Naive thymus-derived CD4-positive, alpha-beta T cell (primary cell): ENCODE data around the gene TMEM120A. TPM values are rescaled to one million over a fixed set of nuclear protein-coding genes. Genes with fewer than 3 reads are reported as not detected.
A peak's percentile ranks its signal among the peaks of the same experiment; 100 is the strongest.

ENCODE experiments used
- ATAC-seq: fragments of 150-1000 bp; cut with Tn5 transposase; 2 replicates; pipeline ENCODE4 v1.10.0; 2021; ENCODE audit warnings: mild to moderate bottlenecking, moderate library complexity
- CTCF ChIA-PET: fragments of 350-600 bp; sonication (Branson Sonifier 250); formaldehyde crosslinking; loops from one replicate; lab custom pipeline; 2021; ENCODE audit warnings: antibody characterized with exemption; lab: Charles Lee
- POLR2A ChIA-PET: fragments of 350-600 bp; sonication (Branson Sonifier 250); formaldehyde crosslinking; loops from one replicate; lab custom pipeline; 2021; ENCODE audit warnings: antibody characterized with exemption, inconsistent platforms; lab: Charles Lee
- DNase-seq, 9 donors: peaks; one replicate each; pipeline versions ENCODE4 v3.0.0 to v3.0.0-alpha.2; 2020 to 2022; ENCODE audit warnings: mixed read lengths in 1 of 9
- H3K27ac ChIP-seq: one replicate; pipeline ENCODE4 v1.7.0; 2013; ENCODE audit warnings: mild to moderate bottlenecking, low read depth, low read length, moderate library complexity
- H3K27me3 ChIP-seq, 2 donors: one replicate each; pipeline ENCODE4 v1.7.0; 2013; ENCODE audit warnings: low read length in 2 of 2, mild to moderate bottlenecking in 2 of 2, moderate library complexity in 2 of 2; ENCODE audit not compliant: control insufficient read depth in 2 of 2, insufficient read depth in 2 of 2
- H3K36me3 ChIP-seq, 3 experiments: 1 replicate in 2 of 3; 2 replicates in 1 of 3; pipeline ENCODE4 v1.7.0; 2013; ENCODE audit warnings: low read length in 3 of 3, mild to moderate bottlenecking in 3 of 3, moderate library complexity in 1 of 3; ENCODE audit not compliant: insufficient read depth in 3 of 3, control insufficient read depth in 2 of 3
- H3K4me1 ChIP-seq, 2 donors: one replicate each; pipeline ENCODE4 v1.7.0; 2013; ENCODE audit warnings: low read length in 2 of 2, mild to moderate bottlenecking in 2 of 2, moderate library complexity in 1 of 2; ENCODE audit not compliant: control insufficient read depth in 2 of 2, insufficient read depth in 2 of 2
- H3K4me3 ChIP-seq: 2 replicates; pipeline ENCODE4 v1.7.0; 2013; ENCODE audit warnings: mild to moderate bottlenecking, low read length
- H3K9me3 ChIP-seq, 3 experiments: 1 replicate in 2 of 3; 2 replicates in 1 of 3; pipeline ENCODE4 v1.7.0; 2013; ENCODE audit warnings: low read length in 3 of 3; ENCODE audit not compliant: control insufficient read depth in 2 of 3
- H3K27ac Mint-ChIP-seq, 9 donors: one replicate each; pipeline ENCODE4 v1.8.0; 2020 to 2022; ENCODE audit warnings: mixed read lengths in 9 of 9, mild to moderate bottlenecking in 8 of 9, moderate library complexity in 5 of 9, inconsistent platforms in 2 of 9
- H3K27me3 Mint-ChIP-seq, 5 donors: one replicate each; pipeline ENCODE4 v1.8.0; 2021 to 2022; ENCODE audit warnings: mixed read lengths in 5 of 5, mild to moderate bottlenecking in 1 of 5
- H3K36me3 Mint-ChIP-seq, 5 donors: one replicate each; pipeline ENCODE4 v1.8.0; 2020 to 2022; ENCODE audit warnings: mixed read lengths in 5 of 5, mild to moderate bottlenecking in 3 of 5, inconsistent platforms in 1 of 5
- H3K4me1 Mint-ChIP-seq, 7 donors: one replicate each; pipeline ENCODE4 v1.8.0; 2020 to 2022; ENCODE audit warnings: mixed read lengths in 7 of 7, mild to moderate bottlenecking in 3 of 7, inconsistent platforms in 1 of 7
- H3K4me3 Mint-ChIP-seq, 10 donors: one replicate each; pipeline ENCODE4 v1.8.0; 2020 to 2022; ENCODE audit warnings: mild to moderate bottlenecking in 10 of 10, mixed read lengths in 10 of 10, moderate library complexity in 6 of 10, inconsistent platforms in 2 of 10
- H3K9me3 Mint-ChIP-seq, 11 donors: one replicate each; pipeline ENCODE4 v1.8.0; 2020 to 2022; ENCODE audit warnings: mixed read lengths in 11 of 11, mild to moderate bottlenecking in 4 of 11, inconsistent platforms in 1 of 11, moderate library complexity in 1 of 11
- intact Hi-C, 2 donors: fragments of 100-400 bp; cut with micrococcal nuclease; formaldehyde crosslinking; loops; one replicate each; pipeline ENCODE4 v1.15.1; 2023
- polyA plus RNA-seq, 2 donors: library from polyadenylated mRNA; unstranded; fragments of 300-500 nt; fragmentation: Illumina TruSeq; gene quantifications; one replicate each; pipeline ENCODE4 v1.2.3, GENCODE V29; 2021
- total RNA-seq, 6 experiments: library from RNA in 5 of 6; stranded (reverse) in 5 of 6; gene quantifications; 1 replicate in 5 of 6; 2 replicates in 1 of 6; pipeline ENCODE4 v1.2.3 and lab custom pipeline; 2021 to 2026

Gene TMEM120A
- total and polyA plus RNA-seq, 7 experiments from 2014 or later: 19.1 to 38.6 (median 25.2) TPM

DNA sequence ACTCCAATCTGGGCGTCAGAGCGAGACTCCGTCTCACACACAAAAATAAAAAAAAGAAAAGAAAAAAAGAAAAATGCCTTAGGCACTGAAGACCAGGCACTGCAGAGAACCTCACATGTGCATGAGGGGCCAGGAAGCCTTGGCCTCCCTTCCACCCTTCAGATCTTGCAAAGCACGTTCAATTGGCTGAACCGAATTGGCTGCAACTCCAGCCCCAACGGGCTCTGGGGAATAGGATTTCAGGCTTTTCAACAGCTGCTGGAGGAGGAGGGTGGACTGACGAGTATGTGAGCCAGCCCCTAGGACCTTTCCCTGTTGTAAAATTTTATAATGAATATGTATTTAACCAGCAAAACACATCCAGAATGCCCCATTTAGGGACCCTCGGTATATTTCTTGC is 16.7 kb downstream of the TMEM120A start:
- CTCF ChIA-PET: no interaction called here
- ATAC-seq: no peak

DNA sequence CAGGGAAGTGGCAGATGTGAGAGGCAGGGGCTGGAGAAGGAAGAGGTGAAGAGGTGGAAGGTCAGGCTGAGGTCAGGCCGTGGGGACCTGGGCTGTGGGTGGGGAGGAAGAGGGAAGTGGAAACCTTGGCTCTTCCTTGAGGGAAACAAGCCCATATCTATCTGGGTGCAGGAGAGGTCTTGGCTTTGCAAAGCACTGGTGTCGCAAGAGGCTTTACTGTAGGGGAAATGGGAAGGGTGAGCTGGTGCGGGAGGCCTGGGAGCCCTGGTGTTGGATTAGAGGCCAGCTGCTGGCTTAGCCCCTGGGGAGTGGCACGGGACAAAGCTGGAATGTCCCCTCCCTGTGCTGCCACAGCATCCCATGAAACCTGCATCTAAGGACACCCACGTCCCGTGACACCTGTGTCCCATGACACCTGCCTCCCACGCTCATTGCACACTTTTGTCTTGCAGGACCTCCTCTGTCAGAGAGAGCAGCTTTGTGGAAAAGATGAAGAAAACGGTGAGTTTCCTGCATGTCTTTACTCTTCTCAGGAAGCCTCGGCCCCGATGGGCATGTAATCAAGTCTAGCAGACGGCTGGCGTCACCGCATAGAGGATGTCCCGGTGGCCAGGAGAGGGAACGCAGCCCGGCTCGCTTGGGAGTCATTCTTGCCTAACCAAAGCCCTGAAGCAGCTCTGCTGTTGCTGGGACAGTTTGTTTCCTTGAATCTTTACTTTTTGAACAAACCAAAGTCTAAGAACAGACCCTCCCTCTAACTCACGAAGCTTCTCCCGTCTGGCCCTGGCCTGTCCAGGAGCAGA is 22.2 kb downstream of the TMEM120A start:
- peaks cover 0 to 27% (median 4%) of the 10 kb centered on the region in 3 experiments for H3K36me3 ChIP-seq
- ChIA-PET POLR2A (no interaction called here), CTCF (no interaction called here)
- Mint-ChIP-seq H3K4me3 (no peak overlapping the region), H3K27ac (peak overlapping the region in 1 of 9 donors; percentile 51), H3K27me3 (no peaks in the 10 kb centered on the region), H3K9me3 (no peaks in the 10 kb centered on the region), H3K4me1 (peaks cover 0 to 8% (median 0%) of the 10 kb centered on the region in 7 donors), H3K36me3 (peaks cover 4 to 24% (median 6%) of the 10 kb centered on the region in 5 donors)
- H3K9me3 ChIP-seq: no peaks in the 10 kb centered on the region
- ATAC-seq (peak; percentile 45), DNase-seq (no peak)
- no peak overlapping the region for H3K27ac ChIP-seq
- no peak overlapping the region for H3K4me3 ChIP-seq
- H3K4me1 ChIP-seq: no peaks in the 10 kb centered on the region
- intact Hi-C loops: no loop called here
- no peaks in the 10 kb centered on the region for H3K27me3 ChIP-seq

More for the DNA sequence above, 16.7 kb downstream of the TMEM120A start:
- Mint-ChIP-seq H3K27ac (peak overlapping the region in 1 of 9 donors; percentile 17), H3K4me1 (no peaks in the 10 kb centered on the region), H3K36me3 (peaks cover 0 to 16% (median 7%) of the 10 kb centered on the region in 5 donors), H3K9me3 (no peaks in the 10 kb centered on the region), H3K27me3 (no peaks in the 10 kb centered on the region), H3K4me3 (no peak overlapping the region)
- DNase-seq: no peak
- intact Hi-C loops: no loop called here
- Histone ChIP-seq H3K27me3 (no peaks in the 10 kb centered on the region), H3K4me1 (no peaks in the 10 kb centered on the region), H3K4me3 (no peak overlapping the region), H3K27ac (no peak overlapping the region), H3K36me3 (peaks cover 0 to 38% (median 0%) of the 10 kb centered on the region in 3 experiments), H3K9me3 (no peaks in the 10 kb centered on the region)
- POLR2A ChIA-PET: no interaction called here

DNA sequence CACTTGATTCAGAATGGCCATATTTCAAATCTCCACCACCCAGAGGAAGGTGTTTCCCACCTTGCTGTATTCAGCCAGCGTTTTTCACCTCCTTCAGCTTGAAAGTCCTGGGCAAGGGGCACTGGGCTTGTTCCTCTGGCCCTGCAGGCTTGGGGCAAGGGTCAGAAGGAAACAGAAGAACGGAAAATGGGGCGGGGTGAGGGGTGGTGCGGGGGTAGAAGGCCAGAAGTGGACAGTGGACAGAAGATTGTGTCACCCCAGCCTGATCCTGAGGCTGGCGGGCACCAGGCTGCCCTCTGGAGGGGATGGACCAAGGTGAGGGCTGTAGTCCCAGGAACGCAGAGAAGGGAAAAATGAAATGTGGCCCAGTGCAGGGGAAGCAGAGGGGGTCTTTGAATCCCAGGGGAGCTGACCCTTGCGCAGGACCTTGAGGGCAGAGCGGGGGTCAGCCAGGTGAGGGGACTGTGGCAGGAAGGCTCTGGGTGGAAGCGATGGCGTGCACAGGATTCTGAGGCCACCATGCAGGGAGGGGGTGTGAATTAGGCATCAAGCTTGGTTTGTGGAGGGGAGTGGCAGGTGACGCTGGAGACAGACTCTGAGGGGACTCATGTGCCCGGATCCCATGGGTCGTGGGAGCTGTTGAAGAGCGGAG is 23.0 kb downstream of the TMEM120A start:
- Mint-ChIP-seq H3K27me3 (no peaks in the 10 kb centered on the region), H3K36me3 (peaks cover 4 to 24% (median 6%) of the 10 kb centered on the region in 5 donors), H3K4me3 (no peak overlapping the region), H3K9me3 (no peaks in the 10 kb centered on the region), H3K4me1 (peaks cover 0 to 8% (median 0%) of the 10 kb centered on the region in 7 donors), H3K27ac (peak overlapping the region in 1 of 9 donors; percentile 51)
- POLR2A ChIA-PET: no interaction called here
- H3K36me3 ChIP-seq: peaks cover 0 to 27% (median 4%) of the 10 kb centered on the region in 3 experiments
- no peak overlapping the region for H3K27ac ChIP-seq
- no peaks in the 10 kb centered on the region for H3K4me1 ChIP-seq
- intact Hi-C loops: no loop called here
- ATAC-seq (no peak), DNase-seq (no peak)
- no peaks in the 10 kb centered on the region for H3K9me3 ChIP-seq
- H3K27me3 ChIP-seq: no peaks in the 10 kb centered on the region
- no peak overlapping the region for H3K4me3 ChIP-seq
- CTCF ChIA-PET: no interaction called here

DNA sequence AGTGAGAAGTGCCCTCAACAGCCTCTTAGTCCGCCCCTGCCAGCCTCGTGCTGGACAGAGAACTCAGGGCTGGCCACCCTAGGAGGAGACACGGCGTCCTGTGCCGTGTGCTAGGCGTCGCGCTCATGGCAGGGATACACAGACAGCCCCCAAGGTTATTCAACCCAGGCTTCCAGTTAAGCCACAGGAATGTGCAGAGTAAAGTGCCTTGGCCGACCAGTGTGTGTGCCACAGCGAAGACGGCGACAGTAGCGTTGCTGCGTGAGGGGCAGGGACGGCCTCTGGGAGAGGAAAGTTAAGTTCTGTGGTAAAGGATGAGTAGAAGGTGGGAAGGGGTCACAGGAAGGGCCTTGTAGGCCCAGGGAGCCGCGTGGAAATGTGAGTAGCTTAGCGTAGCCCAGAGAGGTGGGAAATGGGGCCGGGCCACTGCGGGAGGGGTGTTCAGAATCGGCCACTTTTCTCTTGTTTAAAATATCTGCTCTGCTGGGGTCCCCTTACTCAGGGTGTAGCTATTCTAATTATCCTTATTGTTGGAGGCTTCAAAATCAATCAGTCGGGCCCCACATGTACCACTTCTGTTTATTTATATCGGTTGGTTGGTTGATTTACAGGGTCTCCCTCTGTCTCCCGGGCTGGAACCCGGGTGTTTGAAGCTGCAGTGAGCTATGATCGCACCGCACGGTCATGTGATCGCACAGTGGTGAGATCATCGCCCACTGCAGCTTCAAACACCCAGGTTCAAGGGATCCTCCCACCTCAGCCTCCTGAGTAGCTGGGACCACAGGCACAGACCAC is 24.5 kb downstream of the TMEM120A start:
- no peak overlapping the region for H3K4me3 ChIP-seq
- H3K4me1 Mint-ChIP-seq: peaks cover 0 to 12% (median 0%) of the 10 kb centered on the region in 7 donors
- no peaks in the 10 kb centered on the region for H3K4me1 ChIP-seq
- H3K27me3 Mint-ChIP-seq: no peaks in the 10 kb centered on the region
- peak overlapping the region in 1 of 9 donors; percentile 53 for H3K27ac Mint-ChIP-seq
- H3K27me3 ChIP-seq: no peaks in the 10 kb centered on the region
- no peak overlapping the region for H3K27ac ChIP-seq
- no peak overlapping the region for H3K4me3 Mint-ChIP-seq
- H3K9me3 ChIP-seq: no peaks in the 10 kb centered on the region
- ATAC-seq (no peak), DNase-seq (no peak)
- H3K9me3 Mint-ChIP-seq: no peaks in the 10 kb centered on the region
- CTCF ChIA-PET: no interaction called here
- peaks cover 4 to 25% (median 6%) of the 10 kb centered on the region in 5 donors for H3K36me3 Mint-ChIP-seq
- intact Hi-C loops: no loop called here
- H3K36me3 ChIP-seq: peaks cover 0 to 34% (median 4%) of the 10 kb centered on the region in 3 experiments
- POLR2A ChIA-PET: no interaction called here

DNA sequence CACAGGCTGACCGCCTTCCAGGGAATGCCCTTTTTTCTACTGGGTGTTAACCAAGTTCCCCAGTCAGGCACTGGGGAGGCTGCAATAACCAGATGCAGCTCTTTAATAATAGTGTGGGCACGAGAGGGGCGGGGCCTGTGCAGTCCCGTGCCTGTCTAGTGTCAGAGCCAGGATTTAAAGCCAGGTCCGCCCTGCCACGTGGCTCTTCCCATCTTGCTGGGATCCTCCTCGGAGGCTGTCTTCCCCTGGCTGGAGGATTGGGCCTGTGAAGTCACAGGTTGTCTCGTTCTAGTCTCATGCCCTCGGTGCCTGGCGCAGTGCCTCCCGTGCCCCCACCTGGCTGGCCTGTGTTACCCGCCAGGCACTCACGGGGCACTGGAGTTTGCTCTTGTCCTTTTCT is 25.2 kb downstream of the TMEM120A start:
- Histone ChIP-seq H3K4me1 (no peaks in the 10 kb centered on the region), H3K27ac (no peak overlapping the region), H3K9me3 (no peaks in the 10 kb centered on the region), H3K27me3 (no peaks in the 10 kb centered on the region), H3K36me3 (peaks cover 0 to 34% (median 4%) of the 10 kb centered on the region in 3 experiments), H3K4me3 (no peak overlapping the region)
- ChIA-PET CTCF (no interaction called here), POLR2A (no interaction called here)
- DNase-seq: no peak
- H3K4me1 Mint-ChIP-seq: peaks cover 0 to 12% (median 0%) of the 10 kb centered on the region in 7 donors
- H3K9me3 Mint-ChIP-seq: no peaks in the 10 kb centered on the region
- intact Hi-C loops: no loop called here
- no peaks in the 10 kb centered on the region for H3K27me3 Mint-ChIP-seq
- H3K36me3 Mint-ChIP-seq: peaks cover 4 to 23% (median 6%) of the 10 kb centered on the region in 5 donors
- no peak for ATAC-seq
- H3K27ac Mint-ChIP-seq: peak overlapping the region in 1 of 9 donors; percentile 58
- no peak overlapping the region for H3K4me3 Mint-ChIP-seq

DNA sequence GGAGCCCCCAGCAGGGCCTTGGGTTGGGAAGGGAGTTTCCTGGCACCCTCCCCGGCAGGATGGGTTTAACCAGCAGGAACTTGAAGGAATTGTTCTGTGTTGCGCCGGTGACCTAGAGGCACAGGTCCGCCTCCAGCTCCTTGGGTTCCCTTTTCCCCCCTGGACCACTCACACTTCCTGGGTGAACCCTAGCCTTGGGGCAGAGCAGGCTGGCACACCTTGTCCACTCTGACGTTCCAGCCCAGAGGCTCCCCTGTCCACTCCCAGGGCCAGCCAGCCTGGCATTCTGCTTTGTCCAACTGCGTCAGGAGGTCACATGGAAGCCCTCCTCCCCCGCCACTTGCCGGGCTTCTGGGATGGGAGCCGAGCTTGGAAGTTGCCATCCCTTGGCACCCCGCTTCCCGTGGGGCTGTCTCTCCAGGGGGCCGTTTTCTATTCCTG is 25.8 kb downstream of the TMEM120A start:
- Histone ChIP-seq H3K9me3 (no peaks in the 10 kb centered on the region), H3K27me3 (no peaks in the 10 kb centered on the region), H3K4me1 (no peaks in the 10 kb centered on the region), H3K36me3 (peaks cover 0 to 34% (median 4%) of the 10 kb centered on the region in 3 experiments), H3K27ac (no peak overlapping the region), H3K4me3 (no peak overlapping the region)
- intact Hi-C loops: no loop called here
- no peak overlapping the region for H3K27ac Mint-ChIP-seq
- ChIA-PET CTCF (no interaction called here), POLR2A (no interaction called here)
- H3K4me1 Mint-ChIP-seq: peaks cover 0 to 13% (median 0%) of the 10 kb centered on the region in 7 donors
- H3K4me3 Mint-ChIP-seq: no peak overlapping the region
- H3K27me3 Mint-ChIP-seq: no peaks in the 10 kb centered on the region
- no peaks in the 10 kb centered on the region for H3K9me3 Mint-ChIP-seq
- H3K36me3 Mint-ChIP-seq: peaks cover 0 to 19% (median 4%) of the 10 kb centered on the region in 5 donors
- DNase-seq (no peak), ATAC-seq (no peak)
